Kidney epithelial cell (primary cell): ENCODE measurements around the gene R3HDM2. TPM values are rescaled to one million over a fixed set of nuclear protein-coding genes. Genes with fewer than 3 reads are reported as not detected.

Experiments used
- DNase-seq: peaks from one replicate; pipeline ENCODE4 v3.0.0-alpha.2; 2010; ENCODE audit warnings: low read depth
- H3K27me3 ChIP-seq: 2 replicates; pipeline ENCODE4 v1.6.0; 2011; ENCODE audit warnings: low read length; ENCODE audit not compliant: control insufficient read depth, insufficient read depth
- H3K36me3 ChIP-seq: 2 replicates; pipeline ENCODE4 v1.5.1; 2011; ENCODE audit warnings: low read length; ENCODE audit not compliant: control insufficient read depth, insufficient read depth
- H3K4me3 ChIP-seq: 2 replicates; pipeline ENCODE4 v1.5.1; 2011; ENCODE audit warnings: low read depth, mild to moderate bottlenecking, control low read depth, low read length
- CTCF ChIP-seq: IDR thresholded peaks from 2 replicates; pipeline ENCODE4 v1.5.1; 2011; ENCODE audit warnings: mild to moderate bottlenecking, moderate library complexity, low read length, control low read depth, inconsistent platforms; ENCODE audit not compliant: insufficient read depth, poor library complexity, severe bottlenecking
- total RNA-seq: library from RNA; depleted of rRNA; stranded (reverse); fragments of >200 nt; gene quantifications from 2 replicates; pipeline ENCODE4 v1.2.3, GENCODE V29; 2015

The R3HDM2 gene
- total RNA-seq, 1 donor from 2014 or later: 18.5 TPM

GRCh38 chr12:57460841-57461275 lies 30.0 kb upstream of the R3HDM2 start:
- H3K27me3 ChIP-seq: peaks cover 9% of the 10 kb centered on the region
- DNase-seq: no peak
- H3K4me3 ChIP-seq: peak overlapping the region; percentile 61
- TF ChIP-seq CTCF: no peak
- no peaks in the 10 kb centered on the region for H3K36me3 ChIP-seq

- Histone ChIP-seq H3K27me3 (peaks cover 6% of the 10 kb centered on the region), H3K4me3 (peak overlapping the region; percentile 61), H3K36me3 (no peaks in the 10 kb centered on the region)
- no peak for DNase-seq
- no peak for TF ChIP-seq CTCF
Measured at GRCh38 chr12:57460468-57460784, 29.6 kb upstream of the R3HDM2 start.

- no peak for DNase-seq
- Histone ChIP-seq H3K36me3 (no peaks in the 10 kb centered on the region), H3K4me3 (peak within 1 kb of the TSS; percentile 61), H3K27me3 (peaks cover 3% of the 10 kb centered on the region)
- TF ChIP-seq CTCF: no peak
Measured at GRCh38 chr12:57459750-57460467, 29.1 kb upstream of the R3HDM2 start, which contains the start of gene GLI1. Gene GLI1, plus strand, starts transcription at chr12:57459785. Its CDS starts 3,907 bp downstream, at chr12:57463692.

- TF ChIP-seq CTCF: peak; percentile 96
- Histone ChIP-seq H3K36me3 (no peaks in the 10 kb centered on the region), H3K4me3 (peak overlapping the region; percentile 61), H3K27me3 (no peaks in the 10 kb centered on the region)
- peak; percentile 79 for DNase-seq
Measured at GRCh38 chr12:57459055-57459749, 28.4 kb upstream of the R3HDM2 start.

- TF ChIP-seq CTCF: no peak
- no peak for DNase-seq
- Histone ChIP-seq H3K27me3 (no peaks in the 10 kb centered on the region), H3K36me3 (no peaks in the 10 kb centered on the region), H3K4me3 (peak overlapping the region; percentile 16)
Measured at GRCh38 chr12:57458665-57459054, 27.8 kb upstream of the R3HDM2 start.
